VCaP (cell line): ENCODE data around the gene RIMS3.

Experiments
- H3K27ac ChIP-seq: fragments of 450-650 bp; 2 replicates; pipeline ENCODE4 v1.5.1; 2017
- CTCF ChIP-seq: fragments of 450-650 bp; conservative IDR thresholded peaks from 2 replicates; pipeline ENCODE4 v1.5.1; 2017; ENCODE audit warnings: mild to moderate bottlenecking, moderate library complexity

The RIMS3 gene

GRCh38 chr1:40665335-40666171, at the start of gene RIMS3:
Gene RIMS3 (minus strand): TSS chr1:40665682. CDS start chr1:40641925, 23,757 bp downstream.
- no peak; the same call in 1 of the 2 replicates for TF ChIP-seq CTCF
- H3K27ac ChIP-seq: peak within 1 kb of the TSS; percentile 39; the same call in 1 of the 2 replicates

DNA sequence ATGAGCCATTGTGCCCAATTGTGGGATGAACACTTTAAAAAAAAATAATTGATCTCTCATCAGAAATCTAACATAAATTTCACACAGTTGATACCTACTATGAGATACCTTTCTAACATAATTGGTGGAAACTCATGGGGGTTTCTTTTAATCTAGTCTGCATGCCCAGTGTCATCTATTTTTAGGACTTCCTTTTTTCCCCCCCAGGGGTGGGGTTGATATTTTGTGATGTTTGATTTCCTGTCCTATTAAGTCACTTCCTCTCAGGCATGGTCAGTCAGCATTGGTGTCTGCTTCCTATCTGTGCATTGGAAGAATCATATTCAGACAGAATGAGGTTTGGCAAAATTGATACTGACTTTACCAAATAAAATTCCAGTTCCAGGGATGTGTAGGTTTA, 47.5 kb upstream of the RIMS3 start:
- peak overlapping the region; percentile 48 for H3K27ac ChIP-seq
- TF ChIP-seq CTCF: no peak

DNA sequence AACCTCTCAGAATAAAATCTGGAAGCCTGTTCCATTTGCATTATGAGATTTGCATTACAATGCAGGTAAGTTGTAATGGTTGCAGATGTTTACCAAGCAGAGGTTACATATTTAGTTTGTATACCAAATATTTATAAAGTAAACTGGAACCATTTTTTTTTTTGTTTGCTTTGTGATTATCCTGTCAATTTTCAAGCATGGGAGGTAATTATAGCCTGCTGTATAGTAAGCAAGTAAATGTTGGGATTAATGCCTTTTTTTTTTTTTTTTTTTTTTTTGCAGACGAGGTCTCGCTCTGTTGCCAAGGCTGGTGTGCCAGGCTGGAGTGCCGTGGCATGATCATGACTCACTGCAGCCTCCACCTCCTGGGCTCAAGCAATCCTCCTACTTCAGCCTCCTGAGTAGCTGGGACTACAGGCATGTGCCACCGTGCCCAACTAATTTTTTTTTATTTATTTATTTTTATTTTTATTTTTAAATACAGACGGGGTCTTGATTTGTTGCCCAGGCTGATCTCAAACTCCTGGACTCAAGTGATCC, 47.0 kb upstream of the RIMS3 start:
- H3K27ac ChIP-seq: peak overlapping the region; percentile 48
- no peak for TF ChIP-seq CTCF

- no peak for TF ChIP-seq CTCF
- H3K27ac ChIP-seq: peak overlapping the region; percentile 48
These were observed 46.3 kb upstream of the RIMS3 start for GRCh38 chr1:40711465-40712404.

GRCh38 chr1:40710581-40711315, 45.3 kb upstream of the RIMS3 start:
- TF ChIP-seq CTCF: no peak
- H3K27ac ChIP-seq: no peak overlapping the region; the same call in none of the 2 replicates

DNA sequence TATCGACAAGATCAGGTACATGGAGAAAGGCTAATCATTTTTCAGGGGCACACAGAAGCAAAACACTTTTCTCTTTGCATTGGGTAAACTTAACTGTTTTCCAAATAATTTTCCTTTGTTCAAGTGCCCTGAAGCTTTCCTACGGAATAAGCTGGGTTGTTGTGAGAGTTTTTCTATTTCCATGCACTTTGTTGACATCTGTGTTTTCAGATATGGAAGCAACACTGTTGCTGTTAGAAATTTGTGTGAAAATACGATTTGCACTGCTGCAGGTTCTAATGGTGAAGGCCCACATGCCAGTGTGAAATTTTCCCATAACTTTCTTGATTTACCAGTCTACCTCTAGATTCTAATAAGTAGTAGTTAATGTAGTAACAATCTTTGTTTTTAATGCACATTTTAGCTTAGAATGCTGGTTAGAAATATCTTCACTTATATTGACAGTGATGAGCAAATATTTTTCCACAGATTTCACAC, 44.4 kb upstream of the RIMS3 start:
- no peak overlapping the region; the same call in 1 of the 2 replicates for H3K27ac ChIP-seq

More for the DNA sequence above, 44.4 kb upstream of the RIMS3 start:
- no peak for TF ChIP-seq CTCF
